Transverse colon (tissue), 4 donors: ENCODE results near the gene SREBF2.

Experiments
- CTCF ChIP-seq, 5 experiments: fragments of 200-600 bp in 3 of 5; fragments of 450-650 bp in 2 of 5; sonication (generic) in 3 of 5; IDR thresholded peaks; 1 replicate in 2 of 5; 2 replicates in 3 of 5; pipeline ENCODE4 v1.5.1; 2016 to 2017; ENCODE audit warnings: antibody characterized with exemption in 5 of 5, inconsistent platforms in 3 of 5, mild to moderate bottlenecking in 2 of 5, moderate library complexity in 1 of 5
- EP300 ChIP-seq: sonication (generic); formaldehyde crosslinking; IDR thresholded peaks from one replicate; pipeline ENCODE4 v1.6.1; 2017; ENCODE audit warnings: antibody characterized with exemption, low read depth
- POLR2A ChIP-seq: fragments of 450-650 bp; IDR thresholded peaks from one replicate; pipeline ENCODE4 v1.6.1; 2016; ENCODE audit warnings: antibody characterized with exemption, mild to moderate bottlenecking, moderate library complexity
- POLR2AphosphoS5 ChIP-seq, 3 donors: sonication (generic); formaldehyde crosslinking; IDR thresholded peaks; one replicate each; pipeline ENCODE4 v1.6.1; 2016; ENCODE audit warnings: antibody characterized with exemption in 3 of 3

GRCh38 chr22:41914611-41915034 is 81.7 kb downstream of the SREBF2 start:
- TF ChIP-seq CTCF (IDR thresholded peaks at IDR 0.05): no peak
- no peak for TF ChIP-seq POLR2AphosphoS5 (IDR thresholded peaks at IDR 0.05)
- TF ChIP-seq POLR2A: no peak
- no peak for TF ChIP-seq EP300
